ENCODE data around the gene ANAPC2.
A peak's percentile ranks its signal among the peaks of the same experiment; 100 is the strongest.

The ANAPC2 gene

GRCh38 chr9:137227054-137227852 lies 38.9 kb upstream of the ANAPC2 start, which contains the start of gene RNF224:
Gene RNF224, plus strand, starts transcription at chr9:137227502. Its CDS starts 834 bp downstream, at chr9:137228336.
- DNase-seq = peak; percentile 90
- H3K4me3 ChIP-seq (ENCODE audit: low read depth, low read length) = no peak within 1 kb of the TSS
- no peaks in the 10 kb centered on the region for H3K9me3 ChIP-seq
- H3K4me1 ChIP-seq = peaks cover 10% of the 10 kb centered on the region
- peak; percentile 91 for TF ChIP-seq CTCF (IDR thresholded peaks at IDR 0.05; ENCODE audit: low read depth, low read length)
- H3K36me3 ChIP-seq = no peaks in the 10 kb centered on the region
- H3K27me3 ChIP-seq = no peaks in the 10 kb centered on the region

GRCh38 chr9:137226338-137227053 lies 38.1 kb upstream of the ANAPC2 start:
- Histone ChIP-seq H3K9me3 (no peaks in the 10 kb centered on the region), H3K36me3 (no peaks in the 10 kb centered on the region), H3K4me3 (ENCODE audit: low read depth, low read length) (no peak overlapping the region), H3K27me3 (no peaks in the 10 kb centered on the region), H3K4me1 (peaks cover 10% of the 10 kb centered on the region)
- DNase-seq = no peak
- TF ChIP-seq CTCF (IDR thresholded peaks at IDR 0.05; ENCODE audit: low read depth, low read length) = no peak

GRCh38 chr9:137225699-137226331 lies 37.5 kb upstream of the ANAPC2 start:
- no peak for DNase-seq
- Histone ChIP-seq H3K36me3 (no peaks in the 10 kb centered on the region), H3K4me3 (ENCODE audit: low read depth, low read length) (no peak overlapping the region), H3K27me3 (no peaks in the 10 kb centered on the region), H3K4me1 (peaks cover 10% of the 10 kb centered on the region), H3K9me3 (no peaks in the 10 kb centered on the region)
- TF ChIP-seq CTCF (IDR thresholded peaks at IDR 0.05; ENCODE audit: low read depth, low read length) = no peak

GRCh38 chr9:137224830-137225694 lies 36.7 kb upstream of the ANAPC2 start, which contains the start of gene CYSRT1:
Gene CYSRT1, plus strand, starts transcription at chr9:137225174. Its CDS starts 448 bp downstream, at chr9:137225622.
- DNase-seq = no peak
- Histone ChIP-seq H3K27me3 (no peaks in the 10 kb centered on the region), H3K4me3 (ENCODE audit: low read depth, low read length) (peak within 1 kb of the TSS; percentile 90), H3K4me1 (peaks cover 10% of the 10 kb centered on the region), H3K36me3 (no peaks in the 10 kb centered on the region), H3K9me3 (no peaks in the 10 kb centered on the region)
- no peak for TF ChIP-seq CTCF (IDR thresholded peaks at IDR 0.05; ENCODE audit: low read depth, low read length)

- Histone ChIP-seq H3K36me3 (no peaks in the 10 kb centered on the region), H3K4me3 (ENCODE audit: low read depth, low read length) (peak overlapping the region; percentile 90), H3K4me1 (peaks cover 7% of the 10 kb centered on the region), H3K27me3 (no peaks in the 10 kb centered on the region), H3K9me3 (no peaks in the 10 kb centered on the region)
- TF ChIP-seq CTCF (IDR thresholded peaks at IDR 0.05; ENCODE audit: low read depth, low read length) = no peak
- peak; percentile 98 for DNase-seq
Measured at GRCh38 chr9:137223078-137223970, 35.0 kb upstream of the ANAPC2 start.
